B cell (primary cell): ENCODE data around the gene DCAF6. TPM values are rescaled to one million over a fixed set of nuclear protein-coding genes. Genes with fewer than 3 reads are reported as not detected.

Experiments used
- ATAC-seq: fragments of 200-7000 bp; cut with Tn5 transposase; one replicate; pipeline ENCODE4 v1.10.0; 2021; ENCODE audit warnings: low read depth, mild to moderate bottlenecking, moderate number of reproducible peaks, moderate library complexity
- CTCF ChIA-PET: fragments of 350-600 bp; sonication (Branson Sonifier 250); formaldehyde crosslinking; loops from one replicate; lab custom pipeline; 2021; ENCODE audit warnings: antibody characterized with exemption, inconsistent platforms; lab: Charles Lee
- POLR2A ChIA-PET: fragments of 350-600 bp; sonication (Branson Sonifier 250); formaldehyde crosslinking; loops from one replicate; lab custom pipeline; 2021; ENCODE audit warnings: antibody characterized with exemption; lab: Charles Lee
- DNase-seq: peaks from one replicate; pipeline ENCODE4 v3.0.0; 2013
- H2AFZ ChIP-seq: 2 replicates; pipeline ENCODE4 v1.6.1; 2012; ENCODE audit warnings: mild to moderate bottlenecking, low read depth, low read length; ENCODE audit not compliant: insufficient read depth, poor library complexity, severe bottlenecking
- H3K27ac ChIP-seq, 2 donors: 1 replicate in 1 of 2; 2 replicates in 1 of 2; pipeline ENCODE4 v1.5.1; 2012 to 2013; ENCODE audit warnings: low read length in 2 of 2, mild to moderate bottlenecking in 2 of 2, moderate library complexity in 1 of 2
- H3K27me3 ChIP-seq, 4 experiments: fragments of 200-600 bp in 1 of 4; sonication (generic) in 1 of 4; replicated peaks in 1 of 4; 1 replicate in 2 of 4; 2 replicates in 2 of 4; pipeline versions ENCODE4 v1.6.1 to v1.7.0; 2013 to 2016; ENCODE audit warnings: low read length in 3 of 4, mild to moderate bottlenecking in 2 of 4, mixed read lengths in 1 of 4, moderate library complexity in 1 of 4; ENCODE audit not compliant: insufficient read depth in 4 of 4, control insufficient read depth in 3 of 4; ENCODE audit errors: control extremely low read depth in 1 of 4
- H3K36me3 ChIP-seq, 2 experiments: replicated peaks in 1 of 2; 1 replicate in 1 of 2; 2 replicates in 1 of 2; pipeline versions ENCODE4 v1.6.1 to v1.7.1; 2013; ENCODE audit warnings: low read length in 1 of 2; ENCODE audit not compliant: insufficient read depth in 2 of 2, control insufficient read depth in 1 of 2; ENCODE audit errors: control extremely low read depth in 1 of 2, extremely low read depth in 1 of 2
- H3K4me1 ChIP-seq, 2 donors: fragments of 200-600 bp in 1 of 2; sonication (generic) in 1 of 2; 1 replicate in 1 of 2; 2 replicates in 1 of 2; pipeline versions ENCODE4 v1.5.1 to v1.6.1; 2013 to 2017; ENCODE audit warnings: low read length in 2 of 2; ENCODE audit not compliant: control insufficient read depth in 2 of 2, insufficient read depth in 2 of 2
- H3K4me2 ChIP-seq: replicated peaks from 2 replicates; pipeline ENCODE3; 2012; ENCODE audit warnings: mild to moderate bottlenecking, low read depth, low read length; ENCODE audit not compliant: poor library complexity, severe bottlenecking
- H3K4me3 ChIP-seq, 5 experiments: fragments of 200-600 bp in 1 of 5; sonication (generic) in 1 of 5; 1 replicate in 3 of 5; 2 replicates in 2 of 5; pipeline versions ENCODE4 v1.5.1 to v1.7.0; 2011 to 2016; ENCODE audit warnings: low read length in 4 of 5, mild to moderate bottlenecking in 4 of 5, low read depth in 2 of 5, control low read depth in 1 of 5, moderate library complexity in 1 of 5; ENCODE audit not compliant: insufficient read depth in 1 of 5; ENCODE audit errors: control extremely low read depth in 1 of 5, extremely low read depth in 1 of 5
- H3K79me2 ChIP-seq: fragments of 200-600 bp; sonication (generic); one replicate; pipeline ENCODE4 v1.6.0; 2016; ENCODE audit warnings: low read length; ENCODE audit not compliant: control insufficient read depth, insufficient read depth
- H3K9ac ChIP-seq: fragments of 200-600 bp; sonication (generic); 2 replicates; pipeline ENCODE4 v1.6.1; 2017; ENCODE audit warnings: mild to moderate bottlenecking, low read length, moderate library complexity
- H3K9me3 ChIP-seq, 3 donors: one replicate each; pipeline versions ENCODE4 v1.6.1 to v1.7.1; 2013; ENCODE audit warnings: low read length in 2 of 3; ENCODE audit not compliant: control insufficient read depth in 2 of 3, insufficient read depth in 1 of 3; ENCODE audit errors: control extremely low read depth in 1 of 3
- H4K20me1 ChIP-seq: 2 replicates; pipeline ENCODE4 v1.6.0; 2012; ENCODE audit warnings: mild to moderate bottlenecking, low read length; ENCODE audit not compliant: insufficient read depth, control insufficient read depth, poor library complexity, severe bottlenecking
- H3K27ac Mint-ChIP-seq: one replicate; pipeline ENCODE4 v1.8.0; 2021; ENCODE audit warnings: mixed read lengths
- H3K27me3 Mint-ChIP-seq: one replicate; pipeline ENCODE4 v1.8.0; 2021; ENCODE audit warnings: mixed read lengths
- H3K4me1 Mint-ChIP-seq: one replicate; pipeline ENCODE4 v1.8.0; 2021; ENCODE audit warnings: mixed read lengths
- H3K4me3 Mint-ChIP-seq: one replicate; pipeline ENCODE4 v1.8.0; 2021; ENCODE audit warnings: mixed read lengths
- H3K9me3 Mint-ChIP-seq: one replicate; pipeline ENCODE4 v1.8.0; 2022; ENCODE audit warnings: mixed read lengths; ENCODE audit not compliant: insufficient read depth
- EZH2 ChIP-seq: IDR thresholded peaks from 2 replicates; pipeline ENCODE4 v1.6.1; 2012; ENCODE audit warnings: borderline replicate concordance, low read depth, mild to moderate bottlenecking, moderate library complexity, low read length; ENCODE audit not compliant: insufficient read depth, poor library complexity, severe bottlenecking
- WGBS: methylation state at CpG from one replicate; pipeline ENCODE4 v1.1.5; 2013; ENCODE audit warnings: missing lambda C conversion rate; ENCODE audit not compliant: insufficient coverage; 5-methylcytosine and 5-hydroxymethylcytosine counted together
- intact Hi-C: fragments of 100-400 bp; cut with micrococcal nuclease; formaldehyde crosslinking; loops from one replicate; pipeline ENCODE4 v1.10.0; 2022
- polyA plus RNA-seq: library from polyadenylated mRNA; depleted of rRNA; stranded (reverse); fragments of >200 nt; gene quantifications from 2 replicates; pipeline ENCODE4 v1.2.3, GENCODE V29; 2012
- total RNA-seq, 2 donors: library from RNA; stranded (reverse); fragments of 120-200 nt in 1 of 2; gene quantifications; 1 replicate in 1 of 2; 2 replicates in 1 of 2; pipeline versions ENCODE4 v1.2.3 to v1.2.4, GENCODE V29; 2013 to 2022
- TF ChIP-seq, protein P1 (sequence below): fragments of 200-600 bp; IDR thresholded peaks from one replicate; pipeline ENCODE4 v1.8.0; 2022; ENCODE audit warnings: antibody characterized with exemption, mild to moderate bottlenecking

DCAF6 gene
- total and polyA plus RNA-seq, 2 donors (not counting 1 experiment from before 2014, with no cell fraction given), result 17.5 to 40.4 TPM

- POLR2A ChIA-PET, result no interaction called here
- no peak for TF ChIP-seq EZH2
- TF ChIP-seq, protein P1, sequence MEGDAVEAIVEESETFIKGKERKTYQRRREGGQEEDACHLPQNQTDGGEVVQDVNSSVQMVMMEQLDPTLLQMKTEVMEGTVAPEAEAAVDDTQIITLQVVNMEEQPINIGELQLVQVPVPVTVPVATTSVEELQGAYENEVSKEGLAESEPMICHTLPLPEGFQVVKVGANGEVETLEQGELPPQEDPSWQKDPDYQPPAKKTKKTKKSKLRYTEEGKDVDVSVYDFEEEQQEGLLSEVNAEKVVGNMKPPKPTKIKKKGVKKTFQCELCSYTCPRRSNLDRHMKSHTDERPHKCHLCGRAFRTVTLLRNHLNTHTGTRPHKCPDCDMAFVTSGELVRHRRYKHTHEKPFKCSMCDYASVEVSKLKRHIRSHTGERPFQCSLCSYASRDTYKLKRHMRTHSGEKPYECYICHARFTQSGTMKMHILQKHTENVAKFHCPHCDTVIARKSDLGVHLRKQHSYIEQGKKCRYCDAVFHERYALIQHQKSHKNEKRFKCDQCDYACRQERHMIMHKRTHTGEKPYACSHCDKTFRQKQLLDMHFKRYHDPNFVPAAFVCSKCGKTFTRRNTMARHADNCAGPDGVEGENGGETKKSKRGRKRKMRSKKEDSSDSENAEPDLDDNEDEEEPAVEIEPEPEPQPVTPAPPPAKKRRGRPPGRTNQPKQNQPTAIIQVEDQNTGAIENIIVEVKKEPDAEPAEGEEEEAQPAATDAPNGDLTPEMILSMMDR, result no peak
- DNase-seq (no peak), ATAC-seq (no peak)
- no peaks in the 10 kb centered on the region for H3K9me3 ChIP-seq
- H3K27ac ChIP-seq, result no peak overlapping the region
- 100% methylated on average over 1 of the region's 8 CpGs for WGBS
- H3K4me2 ChIP-seq, result no peak overlapping the region
- no peak overlapping the region for H2AFZ ChIP-seq
- Mint-ChIP-seq H3K4me3 (no peak overlapping the region), H3K4me1 (peaks cover 4% of the 10 kb centered on the region), H3K27ac (no peak overlapping the region), H3K9me3 (no peaks in the 10 kb centered on the region), H3K27me3 (no peaks in the 10 kb centered on the region)
- intact Hi-C loops, result no loop called here
- CTCF ChIA-PET, result no interaction called here
- H4K20me1 ChIP-seq, result no peaks in the 10 kb centered on the region
- peaks cover 22% of the 10 kb centered on the region for H3K79me2 ChIP-seq
- no peak overlapping the region for H3K9ac ChIP-seq
- peaks cover 13 to 20% of the 10 kb centered on the region in 2 experiments for H3K36me3 ChIP-seq
- H3K4me3 ChIP-seq, result no peak overlapping the region
- no peaks in the 10 kb centered on the region for H3K27me3 ChIP-seq
- no peaks in the 10 kb centered on the region for H3K4me1 ChIP-seq
Observed at GRCh38 chr1:167984886-167985489, 48.5 kb downstream of the DCAF6 start.

DNA sequence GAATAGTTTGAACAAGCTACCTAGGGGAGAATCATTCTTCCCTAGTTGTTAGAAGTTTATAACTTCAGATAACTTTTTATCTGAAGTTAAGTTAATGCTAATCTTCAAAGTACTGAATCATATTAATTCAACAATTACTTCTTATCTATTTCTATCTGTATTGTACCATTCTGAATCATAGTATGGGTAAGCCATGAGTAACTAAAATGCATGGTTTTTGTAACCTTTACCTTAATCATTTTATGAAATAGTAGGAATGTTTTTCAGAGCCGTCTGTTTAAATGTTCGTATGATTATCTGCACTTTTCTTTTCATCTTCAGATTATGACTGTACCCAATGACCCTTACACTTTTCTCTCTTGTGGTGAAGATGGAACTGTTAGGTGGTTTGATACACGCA is 50.7 kb downstream of the DCAF6 start:
- H3K9ac ChIP-seq, result no peak overlapping the region
- H3K27ac ChIP-seq, result no peak overlapping the region
- no peak overlapping the region for H2AFZ ChIP-seq
- H3K27me3 ChIP-seq, result no peaks in the 10 kb centered on the region
- H3K4me1 ChIP-seq, result no peaks in the 10 kb centered on the region
- no peak overlapping the region for H3K27ac Mint-ChIP-seq
- no CpG with 5 or more reads among the region's 3 CpGs for WGBS
- no peak overlapping the region for H3K4me3 ChIP-seq
- TF ChIP-seq, protein P1, result no peak
- no peak for TF ChIP-seq EZH2
- no peaks in the 10 kb centered on the region for H3K9me3 Mint-ChIP-seq
- H3K79me2 ChIP-seq, result peaks cover 15% of the 10 kb centered on the region
- no peak overlapping the region for H3K4me2 ChIP-seq
- no peak overlapping the region for H3K4me3 Mint-ChIP-seq
- ChIA-PET CTCF (no interaction called here), POLR2A (no interaction called here)
- peaks cover 13 to 29% of the 10 kb centered on the region in 2 experiments for H3K36me3 ChIP-seq
- intact Hi-C loops, result no loop called here
- H3K27me3 Mint-ChIP-seq, result no peaks in the 10 kb centered on the region
- no peaks in the 10 kb centered on the region for H3K4me1 Mint-ChIP-seq
- H3K9me3 ChIP-seq, result no peaks in the 10 kb centered on the region
- ATAC-seq (no peak), DNase-seq (no peak)
- no peaks in the 10 kb centered on the region for H4K20me1 ChIP-seq
